ENCODE results near the gene GATAD2B.

- no peak for TF ChIP-seq CTCF (conservative IDR thresholded peaks at IDR 0.05; ENCODE audit: low read length)
- no peak for TF ChIP-seq EZH2phosphoT487 (IDR thresholded peaks at IDR 0.05; ENCODE audit: borderline replicate concordance)
Measured at GRCh38 chr1:153789478-153790034, 133.2 kb downstream of the GATAD2B start.

Measured in Loucy (cell line).